Activated gamma-delta T cell treated with anti-CD3 and anti-CD28 coated beads, Interleukin-2, amount 50 U/mL, for 16 hours (primary cell): ENCODE data around the gene TLCD4.
"Not testable (repeated sequence)": the region's sequence is repeated elsewhere in the genome, so short reads cannot be mapped to it uniquely, and the experiment has no call there.

ENCODE experiments used
- DNase-seq: peaks from one replicate; pipeline ENCODE4 v3.0.0-alpha.2; 2020; ENCODE audit warnings: low read depth

Gene TLCD4

GRCh38 chr1:95154096-95154495, 36.9 kb downstream of the TLCD4 start:
- DNase-seq = no peak

GRCh38 chr1:95165569-95165968, 48.4 kb downstream of the TLCD4 start:
- DNase-seq = not testable (repeated sequence)
